H7 (cell line): ENCODE results near the gene LRRK1. TPM values are rescaled to one million over a fixed set of nuclear protein-coding genes. Genes with fewer than 3 reads are reported as not detected.

Source experiments
- DNase-seq: peaks from one replicate; pipeline ENCODE4 v3.0.0; 2012
- H3K27me3 ChIP-seq: 2 replicates; pipeline ENCODE4 v1.6.0; 2011; ENCODE audit warnings: mild to moderate bottlenecking, low read length; ENCODE audit not compliant: control insufficient read depth, insufficient read depth
- H3K36me3 ChIP-seq: replicated peaks from 2 replicates; pipeline ENCODE4 v1.5.1; 2011; ENCODE audit warnings: low read length; ENCODE audit not compliant: control insufficient read depth, insufficient read depth
- H3K4me3 ChIP-seq: 2 replicates; pipeline ENCODE4 v1.5.1; 2011; ENCODE audit warnings: low read depth, mild to moderate bottlenecking, control low read depth, low read length, moderate library complexity; ENCODE audit not compliant: insufficient read depth
- total RNA-seq: library from RNA; depleted of rRNA; stranded (reverse); fragments of >200 nt; shearing (Covaris generic); gene quantifications from 2 replicates; pipeline ENCODE4 v1.2.3, GENCODE V29; 2014

LRRK1 gene
- total RNA-seq, 1 experiment from 2014 or later = 3.3 TPM

GRCh38 chr15:101025501-101025885, 106.3 kb downstream of the LRRK1 start:
- DNase-seq = no peak
- Histone ChIP-seq H3K27me3 (no peaks in the 10 kb centered on the region), H3K36me3 (no peaks in the 10 kb centered on the region; the same call in 1 of the 2 replicates), H3K4me3 (no peak overlapping the region)

GRCh38 chr15:101025896-101026631, 106.9 kb downstream of the LRRK1 start:
- Histone ChIP-seq H3K36me3 (no peaks in the 10 kb centered on the region; the same call in 1 of the 2 replicates), H3K4me3 (no peak overlapping the region), H3K27me3 (no peaks in the 10 kb centered on the region)
- no peak for DNase-seq

- Histone ChIP-seq H3K36me3 (no peaks in the 10 kb centered on the region; the same call in 1 of the 2 replicates), H3K27me3 (no peaks in the 10 kb centered on the region), H3K4me3 (no peak overlapping the region)
- no peak for DNase-seq
Measured at GRCh38 chr15:101026656-101027272, 107.6 kb downstream of the LRRK1 start.

- H3K36me3 ChIP-seq = no peaks in the 10 kb centered on the region; the same call in 1 of the 2 replicates
- no peak overlapping the region for H3K4me3 ChIP-seq
- no peaks in the 10 kb centered on the region for H3K27me3 ChIP-seq
- DNase-seq = no peak
Measured at GRCh38 chr15:101027273-101027901, 108.2 kb downstream of the LRRK1 start.

GRCh38 chr15:101027920-101028319, 108.8 kb downstream of the LRRK1 start:
- no peak for DNase-seq
- H3K27me3 ChIP-seq = no peaks in the 10 kb centered on the region
- H3K36me3 ChIP-seq = no peaks in the 10 kb centered on the region; the same call in 1 of the 2 replicates
- H3K4me3 ChIP-seq = no peak overlapping the region

GRCh38 chr15:101028321-101028720, 109.2 kb downstream of the LRRK1 start:
- no peak for DNase-seq
- Histone ChIP-seq H3K4me3 (no peak overlapping the region), H3K36me3 (no peaks in the 10 kb centered on the region; the same call in 1 of the 2 replicates), H3K27me3 (no peaks in the 10 kb centered on the region)

- Histone ChIP-seq H3K4me3 (no peak overlapping the region), H3K36me3 (no peaks in the 10 kb centered on the region; the same call in 1 of the 2 replicates), H3K27me3 (no peaks in the 10 kb centered on the region)
- no peak for DNase-seq
Measured at GRCh38 chr15:101028772-101029438, 109.7 kb downstream of the LRRK1 start.

GRCh38 chr15:101029971-101030661, 111.0 kb downstream of the LRRK1 start:
- DNase-seq = peak; percentile 12
- H3K4me3 ChIP-seq = no peak overlapping the region
- no peaks in the 10 kb centered on the region for H3K27me3 ChIP-seq
- no peaks in the 10 kb centered on the region; the same call in 1 of the 2 replicates for H3K36me3 ChIP-seq

- no peaks in the 10 kb centered on the region for H3K27me3 ChIP-seq
- no peak overlapping the region for H3K4me3 ChIP-seq
- no peaks in the 10 kb centered on the region for H3K36me3 ChIP-seq
- peak; percentile 10 for DNase-seq
Measured at GRCh38 chr15:101031213-101031612, 112.1 kb downstream of the LRRK1 start.

- H3K36me3 ChIP-seq = no peaks in the 10 kb centered on the region
- no peak overlapping the region for H3K4me3 ChIP-seq
- DNase-seq = no peak
- no peaks in the 10 kb centered on the region for H3K27me3 ChIP-seq
Measured at GRCh38 chr15:101033801-101034200, 114.6 kb downstream of the LRRK1 start.

- no peak for DNase-seq
- Histone ChIP-seq H3K36me3 (no peaks in the 10 kb centered on the region), H3K27me3 (no peaks in the 10 kb centered on the region), H3K4me3 (no peak overlapping the region)
Measured at GRCh38 chr15:101035611-101036010, 116.5 kb downstream of the LRRK1 start.

GRCh38 chr15:101036189-101036588, 117.0 kb downstream of the LRRK1 start:
- H3K27me3 ChIP-seq = no peaks in the 10 kb centered on the region
- no peak overlapping the region for H3K4me3 ChIP-seq
- DNase-seq = no peak
- no peaks in the 10 kb centered on the region for H3K36me3 ChIP-seq

- Histone ChIP-seq H3K36me3 (no peaks in the 10 kb centered on the region), H3K4me3 (no peak overlapping the region), H3K27me3 (no peaks in the 10 kb centered on the region)
- DNase-seq = no peak
Measured at GRCh38 chr15:101037090-101037830, 118.1 kb downstream of the LRRK1 start.
